Subcutaneous adipose tissue (tissue), 4 donors: ENCODE data around the gene FLT1. TPM values are rescaled to one million over a fixed set of nuclear protein-coding genes. Genes with fewer than 3 reads are reported as not detected.

Source experiments
- total RNA-seq, 4 donors: library from RNA; depleted of rRNA; stranded (reverse); fragments of >200 nt; gene quantifications; one replicate each; pipeline ENCODE4 v1.1.0, GENCODE V29; 2016
- TF ChIP-seq, protein P1 (sequence below): fragments of 450-650 bp; IDR thresholded peaks from one replicate; pipeline ENCODE4 v1.5.1; 2016; ENCODE audit warnings: low read depth, mild to moderate bottlenecking, control low read depth, antibody characterized with exemption, moderate library complexity

Gene FLT1
- total RNA-seq, 4 donors from 2014 or later = 29.9 to 89.5 (median 69.6) TPM

DNA sequence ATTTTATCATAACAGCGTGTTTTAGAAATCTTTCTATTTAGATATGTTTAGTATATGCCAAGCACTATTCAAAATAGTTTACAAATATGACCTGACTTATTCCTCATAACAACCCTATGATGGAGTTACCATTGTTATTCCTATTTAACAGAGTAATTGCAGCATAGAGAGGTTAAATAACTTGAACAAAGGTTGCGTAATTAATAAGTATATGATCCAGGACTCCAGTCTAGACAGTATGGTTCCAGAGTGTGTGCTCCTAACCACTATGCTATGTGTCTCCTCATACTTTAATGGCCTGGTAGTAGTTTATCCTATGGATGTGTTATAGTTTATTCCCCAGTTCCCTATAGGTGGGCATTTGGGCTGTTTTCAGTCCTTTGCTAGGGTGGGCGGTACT, 211.3 kb downstream of the FLT1 start:
- TF ChIP-seq, protein P1, sequence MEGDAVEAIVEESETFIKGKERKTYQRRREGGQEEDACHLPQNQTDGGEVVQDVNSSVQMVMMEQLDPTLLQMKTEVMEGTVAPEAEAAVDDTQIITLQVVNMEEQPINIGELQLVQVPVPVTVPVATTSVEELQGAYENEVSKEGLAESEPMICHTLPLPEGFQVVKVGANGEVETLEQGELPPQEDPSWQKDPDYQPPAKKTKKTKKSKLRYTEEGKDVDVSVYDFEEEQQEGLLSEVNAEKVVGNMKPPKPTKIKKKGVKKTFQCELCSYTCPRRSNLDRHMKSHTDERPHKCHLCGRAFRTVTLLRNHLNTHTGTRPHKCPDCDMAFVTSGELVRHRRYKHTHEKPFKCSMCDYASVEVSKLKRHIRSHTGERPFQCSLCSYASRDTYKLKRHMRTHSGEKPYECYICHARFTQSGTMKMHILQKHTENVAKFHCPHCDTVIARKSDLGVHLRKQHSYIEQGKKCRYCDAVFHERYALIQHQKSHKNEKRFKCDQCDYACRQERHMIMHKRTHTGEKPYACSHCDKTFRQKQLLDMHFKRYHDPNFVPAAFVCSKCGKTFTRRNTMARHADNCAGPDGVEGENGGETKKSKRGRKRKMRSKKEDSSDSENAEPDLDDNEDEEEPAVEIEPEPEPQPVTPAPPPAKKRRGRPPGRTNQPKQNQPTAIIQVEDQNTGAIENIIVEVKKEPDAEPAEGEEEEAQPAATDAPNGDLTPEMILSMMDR = no peak

DNA sequence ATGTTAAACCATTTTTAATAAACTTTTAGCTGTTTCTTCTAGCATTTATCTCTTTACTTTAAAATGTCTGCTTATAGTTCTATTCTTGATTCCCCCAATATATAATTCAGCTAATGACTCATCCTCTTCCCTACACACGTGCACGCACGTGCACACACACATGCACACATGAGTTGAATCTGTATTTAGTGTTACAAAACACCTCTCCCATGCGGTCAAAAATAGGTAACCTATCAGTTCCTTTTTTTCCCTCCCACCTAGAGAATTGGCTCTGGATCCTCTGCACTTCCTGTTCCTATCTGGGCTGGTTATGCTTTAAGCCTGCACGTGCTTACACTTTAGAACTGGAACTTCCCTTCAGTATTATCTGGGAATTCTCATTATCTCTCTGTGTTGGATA, 212.5 kb downstream of the FLT1 start:
- TF ChIP-seq, protein P1 = no peak

DNA sequence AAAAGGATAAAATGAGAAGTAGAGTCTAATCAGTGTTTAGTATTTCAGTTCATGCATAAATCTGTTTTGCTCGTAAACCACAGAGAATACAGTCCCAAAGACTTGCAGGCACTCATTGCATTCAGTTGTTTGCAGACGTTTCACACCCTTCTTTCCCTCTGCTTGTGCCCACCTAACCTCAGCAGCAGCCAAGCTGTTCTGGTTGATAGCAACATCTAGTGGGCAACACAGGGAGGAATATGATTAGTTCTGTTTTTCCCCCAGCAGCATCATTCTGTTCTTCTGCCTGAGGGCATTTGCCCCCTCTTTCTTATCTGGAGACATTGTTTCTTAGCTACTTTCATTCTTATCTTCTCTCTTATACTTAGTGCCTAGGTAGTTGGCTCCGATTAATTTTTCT, 221.0 kb downstream of the FLT1 start:
- TF ChIP-seq, protein P1 = no peak

DNA sequence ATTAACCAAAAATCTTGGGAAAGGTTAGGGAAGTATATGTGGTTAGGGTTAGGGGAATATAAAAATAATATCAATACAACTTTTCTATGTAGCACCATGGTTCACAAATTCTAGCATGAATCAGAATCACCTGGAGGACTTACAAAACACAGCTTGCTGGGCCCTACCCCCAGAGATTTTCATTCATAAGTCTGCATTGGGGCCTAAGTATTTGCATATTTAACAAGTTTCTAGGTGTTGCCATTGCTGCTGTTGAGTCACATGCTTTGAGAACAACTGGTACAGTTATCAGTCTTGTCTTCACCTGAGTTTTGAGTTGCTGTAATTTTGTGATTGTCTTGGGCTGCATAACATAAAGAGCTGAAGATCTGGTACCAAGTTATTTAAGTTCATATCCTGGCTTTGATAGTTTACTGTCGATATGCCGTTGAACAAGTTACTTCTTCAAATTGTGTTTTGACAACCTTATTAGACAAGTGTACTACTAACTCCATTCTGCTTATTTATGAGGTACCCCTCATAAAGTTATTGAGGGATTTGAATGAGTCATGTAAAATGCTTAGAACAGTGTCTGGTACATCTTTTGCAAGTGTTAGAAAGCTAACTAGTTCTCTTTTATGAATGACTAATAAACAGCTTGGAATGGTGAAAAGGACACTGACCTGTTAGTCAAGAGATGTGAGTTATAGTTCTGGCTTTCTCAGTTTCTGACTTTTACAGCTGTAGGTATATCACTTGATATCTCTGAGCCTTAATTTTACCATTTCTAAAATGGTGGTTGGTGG, 223.7 kb downstream of the FLT1 start:
- TF ChIP-seq, protein P1 = no peak

DNA sequence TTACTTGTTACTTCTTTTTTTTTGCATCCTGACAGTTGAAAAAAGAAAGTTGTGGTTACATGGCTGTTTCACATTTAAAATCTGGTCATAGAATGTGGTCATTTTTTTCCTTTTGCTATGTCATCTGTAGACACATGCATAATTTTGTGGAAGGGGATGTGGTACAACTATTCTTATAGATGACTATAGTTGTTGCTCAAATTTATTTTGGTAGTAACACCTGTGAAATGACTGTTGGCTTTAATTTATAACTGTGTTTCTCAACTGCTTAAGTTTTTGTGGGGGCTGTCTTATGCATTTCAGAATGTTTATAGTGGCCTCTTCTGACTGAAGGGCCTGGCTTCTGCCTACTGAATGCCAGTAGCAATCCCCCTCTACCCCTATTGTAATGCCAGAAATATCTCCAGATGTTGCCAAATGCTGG, 226.1 kb downstream of the FLT1 start:
- TF ChIP-seq, protein P1 = no peak

DNA sequence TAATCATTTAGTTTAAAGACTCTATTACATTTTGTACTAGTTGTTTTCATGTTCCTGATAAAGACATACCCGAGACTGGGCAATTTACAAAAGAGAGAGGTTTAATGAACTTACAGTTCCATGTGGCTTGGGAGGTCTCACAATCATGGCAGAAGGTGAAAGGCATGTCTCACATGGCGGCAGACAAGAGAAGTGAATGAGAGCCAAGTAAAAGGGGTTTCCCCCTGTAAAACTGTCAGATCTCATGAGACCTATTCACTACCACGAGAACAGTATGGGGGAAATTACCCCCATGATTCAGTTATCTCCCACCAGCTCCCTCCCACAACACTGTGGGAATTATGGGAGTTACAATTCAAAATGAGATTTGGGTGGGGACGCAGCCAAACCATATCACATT, 227.4 kb downstream of the FLT1 start:
- TF ChIP-seq, protein P1 = no peak

DNA sequence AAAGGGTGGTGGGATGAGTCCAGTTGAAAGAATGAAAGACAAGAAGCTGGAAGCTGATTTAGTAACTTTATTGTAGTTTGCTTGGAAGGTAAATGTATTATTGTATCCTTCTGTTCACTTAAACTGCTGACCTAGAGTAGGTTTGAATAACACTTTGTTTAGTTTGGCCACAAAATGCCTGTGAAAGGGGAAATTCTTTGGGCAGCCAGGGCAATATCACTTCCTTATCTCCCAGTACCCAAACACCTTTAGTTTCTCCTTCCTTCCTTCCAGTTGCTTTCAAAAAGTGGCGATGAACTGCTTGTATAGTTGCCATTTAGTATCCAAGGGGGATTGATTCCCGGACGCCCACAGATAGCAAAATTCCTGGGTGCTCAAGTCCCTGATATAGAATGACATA, 236.5 kb downstream of the FLT1 start:
- TF ChIP-seq, protein P1 = no peak
